IPS-NIHi7 (cell line): ENCODE data around the gene MPND.

Experiments used
- DNase-seq: peaks from one replicate; pipeline ENCODE4 v3.0.0; 2012; ENCODE audit warnings: mixed read lengths; ENCODE audit errors: extremely low spot score

Gene MPND

GRCh38 chr19:4319067-4319718 is 24.2 kb upstream of the MPND start:
- no peak for DNase-seq

GRCh38 chr19:4320419-4320818 is 22.9 kb upstream of the MPND start:
- DNase-seq, result no peak

GRCh38 chr19:4322942-4323665 is 20.3 kb upstream of the MPND start:
- DNase-seq, result no peak

- DNase-seq, result no peak
Measured at GRCh38 chr19:4323692-4324091, 19.7 kb upstream of the MPND start.

- DNase-seq, result no peak
Measured at GRCh38 chr19:4324228-4324627, 19.1 kb upstream of the MPND start.

- DNase-seq, result no peak
Measured at GRCh38 chr19:4326215-4326836, 17.0 kb upstream of the MPND start.

GRCh38 chr19:4326837-4327251 is 16.5 kb upstream of the MPND start:
- peak; percentile 82 for DNase-seq

- peak; percentile 89 for DNase-seq
Measured at GRCh38 chr19:4327252-4327876, 16.0 kb upstream of the MPND start.

GRCh38 chr19:4327877-4328242 is 15.5 kb upstream of the MPND start:
- no peak for DNase-seq

GRCh38 chr19:4328243-4328990 is 14.9 kb upstream of the MPND start:
- peak; percentile 93 for DNase-seq

GRCh38 chr19:4328991-4329681 is 14.2 kb upstream of the MPND start:
- DNase-seq, result peak; percentile 73

- DNase-seq, result no peak
Measured at GRCh38 chr19:4329858-4330257, 13.5 kb upstream of the MPND start.

- DNase-seq, result no peak
Measured at GRCh38 chr19:4334929-4335570, 8.3 kb upstream of the MPND start.

- no peak for DNase-seq
Measured at GRCh38 chr19:4337906-4338440, 5.4 kb upstream of the MPND start.

- DNase-seq, result no peak
Measured at GRCh38 chr19:4338441-4339355, 4.7 kb upstream of the MPND start, which contains the start of gene STAP2. TSS of gene STAP2 (minus strand) at chr19:4338827. CDS start at chr19:4338753, 74 bp downstream.

- DNase-seq, result no peak
Measured at GRCh38 chr19:4342314-4342614, 1.1 kb upstream of the MPND start.

- peak; percentile 93 for DNase-seq
Measured at GRCh38 chr19:4342615-4343369, 570 bp upstream of the MPND start.

- no peak for DNase-seq
Measured at GRCh38 chr19:4345342-4346019, 2.1 kb downstream of the MPND start.
